ACHN (cell line): ENCODE measurements around the gene TFDP1.

ENCODE experiments used
- DNase-seq: peaks from one replicate; pipeline ENCODE4 v3.0.0-alpha.2; 2015
- in situ Hi-C: cut with HindIII; loops from 2 replicates; pipeline ENCODE4 v1.10.0; 2017; ENCODE audit warnings: low sequenced_read_pairs, low pct_ligation_motif_present, low pct_unique_long_range_greater_than_20kb

TFDP1 gene

DNA sequence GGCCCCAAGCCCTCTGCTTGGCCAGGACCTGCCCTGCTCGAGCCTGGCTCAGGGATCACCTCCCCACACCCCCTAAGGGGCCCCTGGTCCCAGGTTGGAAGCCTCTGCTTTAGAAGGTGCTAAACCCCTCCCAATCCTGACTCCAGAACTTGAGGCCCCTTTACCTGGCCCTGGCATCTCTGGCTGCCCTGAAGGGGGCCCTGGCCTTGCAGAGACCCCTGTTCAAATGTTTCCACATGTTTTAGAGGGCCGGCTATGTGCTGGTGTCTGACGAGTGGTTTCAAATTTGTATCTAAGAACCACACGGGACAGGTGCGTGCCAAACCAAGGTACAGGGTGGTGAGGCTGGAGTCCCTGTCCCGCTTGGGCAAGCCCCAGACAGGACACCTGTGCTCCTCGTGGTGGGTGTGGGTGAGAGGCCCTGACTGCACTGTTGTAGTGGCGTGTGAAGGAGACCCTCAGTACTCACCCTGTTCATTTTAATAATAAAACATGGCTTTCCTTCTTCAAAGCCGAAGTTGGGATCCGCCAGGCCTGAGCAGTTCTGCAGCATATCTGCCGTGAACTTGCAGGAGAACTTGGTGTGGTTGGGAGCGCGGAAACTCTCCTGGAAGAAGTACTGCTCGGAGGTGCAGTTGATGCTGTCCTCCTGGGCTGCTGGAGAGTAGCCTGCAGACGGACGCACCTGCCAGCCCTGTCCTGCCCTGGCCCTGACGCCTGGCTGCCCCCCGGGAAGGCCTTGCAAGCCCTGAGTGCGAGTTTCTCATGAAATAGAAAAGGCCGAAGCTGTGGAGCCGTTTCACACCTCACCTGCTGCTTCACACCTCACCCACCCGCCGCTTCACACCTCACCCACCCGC is 68.1 kb downstream of the TFDP1 start:
- no peak for DNase-seq
- in situ Hi-C loops, result no loop called here

DNA sequence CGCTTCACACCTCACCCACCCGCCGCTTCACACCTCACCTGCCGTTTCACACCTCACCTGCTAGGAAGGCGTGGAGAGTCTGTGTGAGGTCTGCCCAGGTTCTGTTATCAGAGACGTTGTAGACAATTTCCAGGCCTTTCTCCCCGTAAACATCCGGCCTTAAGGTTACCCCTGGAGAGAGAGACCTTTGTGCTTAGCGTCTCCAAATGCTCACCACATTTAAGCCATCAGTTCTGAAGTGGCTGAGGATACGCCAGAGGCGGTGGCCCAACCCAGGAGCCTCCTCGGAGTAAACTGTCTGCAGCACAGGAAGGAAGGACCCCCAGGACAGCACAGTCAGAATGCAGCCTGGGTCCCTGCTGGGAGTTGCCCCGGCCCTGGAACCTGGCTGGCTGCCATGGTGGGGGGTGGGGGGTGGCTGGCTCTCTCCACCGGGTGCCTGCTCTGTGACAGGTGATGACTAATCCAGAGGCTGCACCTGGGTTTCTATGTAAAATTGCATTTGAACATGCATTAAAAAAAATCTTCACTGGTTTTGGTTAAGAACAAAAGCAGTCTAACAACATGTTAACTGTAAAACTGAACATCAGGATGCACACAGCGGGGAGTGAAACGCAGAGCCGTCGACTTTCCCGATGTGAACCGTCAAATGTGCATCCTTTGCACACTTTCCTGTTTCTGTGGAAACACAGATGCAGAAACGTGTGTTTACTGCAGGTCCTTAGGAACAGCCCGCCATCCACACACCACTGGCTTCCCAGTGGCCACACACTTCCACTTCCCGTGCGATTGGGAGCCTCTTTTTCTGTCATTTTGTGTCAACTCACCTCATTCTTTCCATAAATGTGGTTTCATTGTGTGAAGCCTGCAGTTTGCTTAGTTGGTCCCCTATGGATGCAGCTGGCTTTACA is 69.0 kb downstream of the TFDP1 start:
- no peak for DNase-seq
- in situ Hi-C loops, result no loop called here

DNA sequence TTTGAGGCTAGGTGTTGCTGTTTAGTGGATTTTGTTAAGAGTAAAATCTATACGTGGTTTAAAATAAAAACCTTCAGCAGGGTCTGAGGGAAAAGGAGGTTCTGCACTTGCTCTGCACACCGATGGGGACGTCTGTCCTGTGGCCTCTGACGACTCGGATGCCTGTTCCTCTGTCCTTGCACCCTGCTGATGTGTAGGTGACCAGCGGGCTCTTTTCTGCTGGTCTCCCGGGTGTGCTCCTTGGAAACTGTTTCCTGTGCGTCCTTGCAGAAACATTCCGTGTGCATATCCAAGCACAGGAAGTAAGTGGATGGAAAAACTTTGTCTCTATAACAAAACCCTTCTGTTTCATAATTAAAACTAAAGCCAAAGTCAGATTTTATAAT is 69.6 kb downstream of the TFDP1 start:
- in situ Hi-C loops, result no loop called here
- no peak for DNase-seq

DNA sequence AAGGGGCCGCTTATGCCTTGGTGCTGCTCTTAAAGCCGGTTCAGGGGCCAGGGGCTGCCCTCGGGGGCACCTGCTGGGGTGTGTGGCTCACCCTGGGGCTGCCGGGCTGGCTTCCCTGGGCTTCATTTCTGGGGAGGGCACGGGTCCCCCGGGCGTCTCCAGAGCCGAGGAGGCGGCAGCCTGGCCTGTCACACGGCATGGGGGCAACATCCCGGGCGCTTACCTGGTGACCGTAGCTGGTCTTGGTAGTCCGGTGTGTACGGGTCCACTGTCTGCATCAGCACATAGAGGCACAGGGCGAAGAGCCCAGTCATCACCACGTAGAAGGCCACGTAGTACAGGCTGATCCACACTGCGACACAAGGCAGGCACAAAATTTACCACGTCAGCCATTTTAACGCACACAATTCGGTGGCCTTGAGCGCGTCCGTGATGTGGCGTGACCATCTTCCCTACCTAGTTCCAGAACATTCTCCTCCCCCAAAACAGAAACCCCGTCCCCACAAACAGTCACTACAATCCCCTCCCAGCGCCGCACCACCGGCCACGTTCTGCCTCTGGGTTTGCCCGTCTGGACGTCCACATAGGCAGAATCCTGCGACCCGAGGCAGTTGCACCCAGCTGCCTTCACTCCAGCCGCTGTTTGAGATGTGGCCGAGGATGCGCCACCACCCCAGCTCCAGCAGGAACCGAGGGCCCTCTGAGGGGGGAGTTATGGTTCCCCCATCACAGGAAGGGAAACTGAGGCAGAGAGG is 70.2 kb downstream of the TFDP1 start:
- in situ Hi-C loops, result no loop called here
- no peak for DNase-seq

DNA sequence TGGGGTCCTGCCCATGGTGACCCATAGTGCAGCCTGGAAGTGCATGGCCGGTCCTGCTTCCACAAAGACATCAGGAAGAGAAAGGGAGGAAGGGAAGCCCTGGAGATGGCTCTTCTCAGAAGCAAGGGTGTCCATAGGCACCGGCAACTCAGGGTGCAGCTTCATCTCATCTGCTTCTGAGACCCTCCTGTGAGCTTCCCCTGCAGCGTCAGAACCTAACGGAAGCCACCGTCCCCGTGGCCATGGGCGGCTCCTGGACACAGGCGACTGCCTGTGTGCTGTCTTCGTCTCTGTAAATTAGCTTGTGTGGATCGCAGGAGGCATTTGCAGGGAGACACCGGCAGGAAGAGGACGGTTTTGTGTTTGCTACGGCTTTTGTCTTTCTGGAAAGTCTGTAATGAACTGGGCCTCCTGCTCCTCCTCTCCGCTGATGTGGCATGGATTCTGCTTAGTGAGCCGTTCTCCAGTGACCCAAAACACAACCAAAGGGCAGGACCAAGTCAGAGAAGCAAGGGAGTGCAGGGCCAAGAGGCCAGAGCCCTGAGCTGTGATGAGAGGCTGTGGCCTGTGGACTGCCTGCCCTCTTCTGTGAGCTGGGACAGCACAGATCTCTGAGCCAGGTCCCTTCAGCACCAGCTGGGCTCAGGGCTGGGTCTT is 70.9 kb downstream of the TFDP1 start:
- no peak for DNase-seq
- in situ Hi-C loops, result no loop called here

DNA sequence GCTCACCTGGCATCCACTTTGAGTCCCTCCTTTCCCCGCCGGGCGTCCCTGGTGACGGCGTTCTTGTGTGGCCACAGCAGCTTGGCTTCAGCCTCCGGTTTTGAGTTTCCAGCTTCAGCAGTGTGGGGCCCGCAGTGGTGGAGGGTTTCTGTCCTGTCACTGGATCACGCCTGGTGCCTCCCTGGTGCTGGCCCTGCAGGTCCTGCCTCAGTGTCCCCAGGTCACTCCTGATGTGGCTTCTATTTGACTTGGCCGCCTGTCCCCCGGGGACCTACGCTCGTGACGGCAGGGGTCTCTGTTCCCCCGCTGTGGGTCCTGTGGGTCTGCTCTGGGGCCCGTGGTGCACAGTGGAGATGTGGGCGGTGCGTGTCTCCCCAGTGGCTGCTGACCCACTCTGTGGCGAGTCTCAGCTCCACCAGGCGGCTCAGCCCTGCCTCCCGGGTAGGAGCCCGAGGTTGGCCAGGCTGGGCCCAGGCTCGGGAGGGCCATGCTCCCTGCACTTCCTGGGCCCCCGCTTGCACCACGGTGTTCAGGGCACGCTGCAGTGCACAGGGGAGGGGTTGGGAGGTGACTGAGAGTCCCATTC is 71.5 kb downstream of the TFDP1 start:
- no peak for DNase-seq
- in situ Hi-C loops, result no loop called here

DNA sequence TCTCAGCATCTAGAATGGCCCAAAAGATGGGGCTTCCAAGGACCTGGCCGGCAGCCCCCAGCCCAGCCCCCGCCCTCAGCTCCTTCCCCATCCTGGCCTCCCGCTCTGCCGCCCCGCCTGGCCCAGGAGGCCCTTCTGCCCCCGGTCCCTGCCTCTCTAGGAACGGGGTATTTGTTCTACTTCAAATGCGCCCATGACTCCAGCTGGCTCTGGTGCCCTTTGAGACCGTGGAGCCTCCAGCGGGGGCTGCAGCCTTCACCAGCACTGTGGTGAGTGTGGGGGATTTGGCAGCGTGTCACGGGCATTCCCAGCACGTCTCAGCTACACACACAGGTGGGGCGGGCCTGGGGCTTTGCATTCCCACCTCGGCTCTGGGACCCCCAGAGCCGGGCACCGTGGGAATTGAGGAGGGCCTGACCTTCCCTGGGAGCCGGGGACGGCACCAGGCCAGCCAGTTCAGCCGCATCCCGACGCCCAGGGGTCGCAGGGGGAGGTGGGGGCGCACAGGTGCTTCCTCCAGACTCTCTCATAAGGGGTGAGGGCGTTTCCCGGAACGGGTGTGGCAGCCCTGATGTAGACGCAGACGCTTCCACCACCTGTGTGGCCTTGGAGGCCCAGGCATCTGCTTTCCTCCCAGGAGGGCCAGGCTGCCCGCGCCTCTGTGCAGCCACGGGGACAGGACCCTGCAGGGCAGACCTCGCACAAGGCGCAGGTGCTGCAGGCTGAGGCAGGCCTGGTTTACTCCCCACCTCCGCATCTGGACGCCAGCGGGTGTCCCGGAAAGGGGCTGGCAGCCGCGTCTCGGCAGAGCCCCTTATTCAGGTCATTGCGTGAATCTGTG is 72.5 kb downstream of the TFDP1 start:
- in situ Hi-C loops, result no loop called here

DNA sequence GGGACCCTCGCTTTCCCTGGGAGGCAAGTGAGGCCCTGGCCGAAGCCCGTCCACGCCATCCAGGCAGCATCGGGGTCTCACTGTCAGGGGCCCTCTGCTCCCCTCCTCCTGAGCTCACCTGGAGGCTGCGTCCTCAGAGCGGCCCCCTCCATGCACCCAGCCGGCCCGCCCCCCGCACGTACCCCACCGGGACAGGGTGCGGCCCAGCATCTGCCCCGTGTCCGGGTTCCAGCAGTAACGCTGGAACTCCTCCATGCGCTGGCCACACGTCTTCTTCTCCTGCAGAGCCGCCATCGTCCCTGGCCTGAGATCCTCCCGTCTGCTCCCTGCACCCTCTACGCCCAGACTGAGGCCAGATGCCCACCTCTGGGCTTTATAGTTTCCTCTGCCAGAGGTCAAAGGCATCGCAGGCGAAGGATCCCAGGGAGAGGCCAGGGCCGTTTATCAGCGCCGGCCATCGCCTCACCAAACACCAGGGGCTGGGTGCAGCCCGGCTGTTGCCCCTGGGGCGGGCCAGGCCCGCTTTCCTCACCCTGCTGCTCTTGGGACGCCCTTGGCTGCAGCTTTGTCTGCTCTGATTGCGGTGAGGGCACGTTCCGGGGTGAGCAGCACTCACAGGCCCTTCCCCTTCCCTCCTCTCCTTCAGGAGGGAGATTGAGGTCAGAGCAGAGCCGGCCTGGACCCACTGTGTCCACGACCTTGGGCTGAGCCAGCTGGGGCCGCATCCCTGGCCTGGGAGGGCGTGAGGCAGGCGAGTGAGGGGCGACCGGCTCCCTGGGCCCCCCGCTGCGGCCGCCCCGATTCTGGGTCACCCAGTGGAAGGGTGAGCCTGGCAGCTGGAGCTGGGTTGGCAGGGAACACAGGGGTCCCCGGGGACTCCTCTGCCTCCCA is 73.5 kb downstream of the TFDP1 start, which contains the start of gene ATP4B:
Gene ATP4B (minus strand): TSS at position 348 of the 891 bp plus-strand sequence. CDS start 54 bp downstream, at position 294.
- DNase-seq, result no peak
- in situ Hi-C loops, result no loop called here

More for the DNA sequence above, 72.5 kb downstream of the TFDP1 start:
- no peak for DNase-seq

DNA sequence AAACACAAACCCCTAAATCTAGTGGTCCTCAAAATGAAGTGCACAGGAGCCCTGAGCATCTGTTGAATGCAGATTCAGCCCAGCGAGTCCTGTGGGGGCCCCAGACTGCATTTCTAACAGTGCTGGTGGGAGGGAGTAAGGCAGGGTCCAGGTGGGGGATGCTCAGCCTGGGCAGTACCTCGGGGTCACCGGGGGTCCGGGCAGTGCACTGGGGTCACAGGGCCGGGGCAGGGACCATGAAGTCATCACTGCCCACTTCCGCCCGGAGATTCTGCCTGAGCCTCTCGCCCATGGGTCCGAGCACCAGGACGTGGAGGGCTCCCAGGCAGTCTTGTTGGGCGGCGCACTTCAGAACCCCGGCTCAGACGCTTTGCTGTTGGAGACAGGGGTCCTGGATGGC is 74.3 kb downstream of the TFDP1 start:
- in situ Hi-C loops, result no loop called here
- no peak for DNase-seq

DNA sequence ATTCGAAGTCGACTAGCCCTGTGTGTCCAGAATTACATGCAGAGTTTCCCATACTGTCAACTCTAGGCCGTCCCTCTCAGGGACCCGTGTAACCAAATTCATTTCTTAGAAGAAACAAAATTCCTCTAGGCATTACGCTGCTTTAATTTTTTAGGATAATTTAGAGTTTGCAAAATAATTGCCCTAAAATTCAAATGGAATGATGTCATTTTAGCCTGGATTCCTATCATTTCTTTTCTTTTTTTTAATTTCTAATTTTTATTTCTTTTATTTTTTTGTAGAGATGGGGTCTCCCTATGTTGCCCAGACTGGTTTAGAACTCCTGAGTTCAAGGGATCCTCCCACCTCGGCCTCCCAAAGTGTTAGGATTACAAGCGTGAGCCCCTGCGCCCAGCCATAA is 74.8 kb downstream of the TFDP1 start:
- in situ Hi-C loops, result no loop called here
- DNase-seq, result no peak

DNA sequence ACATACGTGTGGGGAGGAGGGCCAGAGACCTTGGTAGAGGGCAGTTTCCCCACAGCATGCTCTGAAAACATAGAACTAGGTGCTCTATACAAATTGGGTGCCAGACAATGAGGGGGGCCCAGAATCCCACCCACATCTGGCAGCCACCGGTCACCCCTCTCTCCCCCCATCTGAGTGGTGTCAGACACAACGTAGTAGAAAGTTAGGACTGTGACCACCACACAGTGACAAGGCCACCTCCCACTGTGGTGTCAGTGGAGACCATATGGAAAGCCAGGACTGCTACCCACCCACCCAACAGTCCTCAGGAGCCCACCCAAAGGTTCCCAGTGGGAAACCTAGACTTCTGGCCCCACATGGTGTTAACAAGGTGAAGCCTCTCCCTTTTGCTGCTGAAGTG is 75.5 kb downstream of the TFDP1 start:
- in situ Hi-C loops, result no loop called here
- no peak for DNase-seq

DNA sequence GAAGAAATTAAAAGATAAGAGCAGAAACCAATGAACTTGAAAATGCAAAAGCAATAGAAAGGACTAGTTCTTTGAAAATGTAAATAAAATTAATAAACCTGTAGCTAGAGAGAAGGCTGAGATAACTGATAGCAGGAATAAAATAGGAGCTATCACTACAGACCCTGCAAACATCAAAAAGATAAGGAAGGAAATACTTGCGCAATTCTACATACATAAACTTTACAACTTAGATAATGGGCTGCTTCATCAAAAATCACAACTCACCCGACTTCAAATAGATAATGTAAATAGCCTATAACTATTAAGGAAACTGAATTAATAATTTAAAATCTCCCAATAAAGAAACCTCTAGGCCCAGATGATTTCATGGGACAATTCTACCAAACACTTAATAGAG is 77.0 kb downstream of the TFDP1 start:
- in situ Hi-C loops, result no loop called here
- DNase-seq, result no peak

DNA sequence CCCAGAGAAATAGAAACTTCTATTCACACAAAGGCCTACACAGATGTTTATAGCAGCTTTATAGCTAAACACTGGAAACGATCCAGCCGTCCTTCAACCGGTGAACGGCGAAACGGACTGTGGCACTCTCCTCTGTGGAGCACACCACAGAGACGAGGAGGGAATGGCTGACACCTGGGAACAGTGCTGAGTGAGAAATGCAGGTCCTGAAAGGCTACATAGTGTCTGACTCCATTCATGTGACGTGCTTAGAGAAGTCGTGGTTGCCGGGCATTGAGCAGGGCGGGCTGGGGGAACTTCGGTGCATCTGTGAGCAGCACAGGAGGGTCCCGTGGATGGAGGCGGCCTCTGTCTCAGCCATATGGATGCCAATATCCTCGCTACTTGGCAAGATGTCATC is 79.4 kb downstream of the TFDP1 start:
- in situ Hi-C loops, result no loop called here
- no peak for DNase-seq

DNA sequence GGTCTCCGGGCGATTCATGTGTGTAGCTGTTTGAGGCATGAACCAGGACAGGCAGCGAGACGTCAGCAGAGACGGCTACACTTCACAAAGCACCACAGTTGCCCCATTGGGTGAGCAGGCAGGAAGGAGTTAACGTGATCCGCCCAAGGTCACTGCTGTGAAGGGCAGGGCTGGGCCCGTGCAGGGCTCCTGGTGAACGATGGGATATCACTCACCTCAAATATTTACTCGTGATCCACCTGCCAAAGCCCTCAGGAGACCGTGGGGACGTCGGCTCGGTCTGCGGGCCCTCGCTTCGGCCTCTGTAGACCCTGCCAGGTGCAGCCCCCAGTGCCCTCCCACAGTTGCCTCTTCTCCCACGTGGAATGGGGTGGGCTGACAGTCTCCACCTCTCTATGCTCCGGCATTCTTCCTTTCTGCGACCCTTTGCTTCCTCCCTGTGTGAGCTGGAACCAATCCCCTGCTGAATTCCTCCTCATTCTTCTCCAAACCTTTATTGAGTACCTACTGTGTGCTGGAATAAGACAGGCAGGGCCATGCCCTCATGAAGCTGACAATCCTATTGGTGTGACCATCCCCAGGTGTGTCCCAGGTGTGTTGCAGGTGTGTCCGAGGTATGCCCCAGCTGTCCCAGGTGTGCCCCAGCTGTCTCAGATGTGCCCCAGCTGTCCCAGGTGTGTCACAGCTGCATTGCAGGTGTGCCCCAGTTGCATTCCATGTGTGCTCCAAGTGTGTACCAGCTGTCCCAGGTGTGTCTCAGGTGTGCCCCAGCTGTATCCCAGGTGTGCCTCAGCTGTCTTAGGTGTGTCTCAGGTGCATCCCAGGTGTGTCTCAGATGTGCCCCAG is 80.4 kb downstream of the TFDP1 start:
- in situ Hi-C loops, result no loop called here
- no peak for DNase-seq

DNA sequence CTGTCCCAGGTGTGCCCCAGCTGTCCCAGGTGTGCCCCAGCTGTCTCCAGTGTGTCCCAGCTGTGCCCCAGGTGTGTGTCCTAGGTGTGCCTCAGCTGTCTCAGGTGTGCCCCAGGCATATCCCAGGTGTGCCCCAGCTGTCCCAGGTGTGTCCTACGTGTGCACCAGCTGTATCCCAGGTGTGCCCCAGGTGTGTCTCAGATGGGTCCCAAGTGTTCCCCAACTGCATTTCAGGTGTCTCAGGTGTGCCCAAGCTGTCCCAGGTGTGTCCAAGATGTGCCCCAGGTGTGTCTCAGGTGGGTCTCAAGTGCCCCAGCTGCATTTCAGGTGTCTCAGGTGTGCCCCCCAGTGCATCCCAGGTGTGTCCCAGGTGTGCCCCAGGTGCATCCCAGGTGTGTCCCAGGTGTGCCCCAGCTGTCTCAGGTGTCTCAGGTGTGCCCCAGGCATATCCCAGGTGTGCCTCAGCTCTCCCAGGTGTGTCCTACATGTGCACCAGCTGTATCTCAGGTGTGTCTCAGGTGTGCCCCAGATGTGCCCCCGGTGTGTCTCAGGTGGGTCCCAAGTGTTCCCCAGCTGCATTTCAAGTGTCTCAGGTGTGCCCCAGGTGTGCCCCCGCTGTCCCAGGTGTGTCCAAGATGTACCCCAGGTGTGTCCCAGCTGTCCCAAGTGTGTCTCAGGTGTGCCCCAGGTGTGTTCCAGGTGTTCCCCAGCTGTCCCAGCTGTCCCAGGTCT is 81.2 kb downstream of the TFDP1 start:
- in situ Hi-C loops, result no loop called here
- no peak for DNase-seq
